ENCODE results near the gene RPRD1B.

DNA sequence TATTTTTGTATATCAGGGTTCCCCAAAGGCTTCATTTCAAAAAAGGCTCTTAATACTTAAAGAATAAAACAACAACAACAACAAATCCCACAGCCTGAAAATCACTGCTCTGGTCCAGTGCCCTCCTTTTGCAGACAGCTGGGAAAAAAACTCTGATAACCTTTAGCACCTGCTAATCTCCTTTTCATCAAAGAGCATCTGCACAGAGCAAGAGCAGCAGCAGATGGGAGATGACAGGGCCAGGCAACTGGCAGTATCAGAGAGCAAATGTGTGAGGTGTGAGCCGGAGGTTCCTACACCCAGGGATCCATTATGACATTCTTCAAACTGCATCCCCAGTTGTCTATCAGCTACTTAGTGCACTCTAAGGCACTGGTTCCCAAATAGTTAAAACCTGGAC, 26.0 kb upstream of the RPRD1B start:
- TF ChIP-seq, protein P1, sequence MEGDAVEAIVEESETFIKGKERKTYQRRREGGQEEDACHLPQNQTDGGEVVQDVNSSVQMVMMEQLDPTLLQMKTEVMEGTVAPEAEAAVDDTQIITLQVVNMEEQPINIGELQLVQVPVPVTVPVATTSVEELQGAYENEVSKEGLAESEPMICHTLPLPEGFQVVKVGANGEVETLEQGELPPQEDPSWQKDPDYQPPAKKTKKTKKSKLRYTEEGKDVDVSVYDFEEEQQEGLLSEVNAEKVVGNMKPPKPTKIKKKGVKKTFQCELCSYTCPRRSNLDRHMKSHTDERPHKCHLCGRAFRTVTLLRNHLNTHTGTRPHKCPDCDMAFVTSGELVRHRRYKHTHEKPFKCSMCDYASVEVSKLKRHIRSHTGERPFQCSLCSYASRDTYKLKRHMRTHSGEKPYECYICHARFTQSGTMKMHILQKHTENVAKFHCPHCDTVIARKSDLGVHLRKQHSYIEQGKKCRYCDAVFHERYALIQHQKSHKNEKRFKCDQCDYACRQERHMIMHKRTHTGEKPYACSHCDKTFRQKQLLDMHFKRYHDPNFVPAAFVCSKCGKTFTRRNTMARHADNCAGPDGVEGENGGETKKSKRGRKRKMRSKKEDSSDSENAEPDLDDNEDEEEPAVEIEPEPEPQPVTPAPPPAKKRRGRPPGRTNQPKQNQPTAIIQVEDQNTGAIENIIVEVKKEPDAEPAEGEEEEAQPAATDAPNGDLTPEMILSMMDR (IDR thresholded peaks at IDR 0.05; ENCODE audit: low read depth, low read length): no peak
- TF ChIP-seq POLR2A (IDR thresholded peaks at IDR 0.05; ENCODE audit: extremely low read depth, insufficient read length) (no peak), MYC (IDR thresholded peaks at IDR 0.05; ENCODE audit: low read depth, low read length) (no peak)
- TF ChIP-seq, protein P2, sequence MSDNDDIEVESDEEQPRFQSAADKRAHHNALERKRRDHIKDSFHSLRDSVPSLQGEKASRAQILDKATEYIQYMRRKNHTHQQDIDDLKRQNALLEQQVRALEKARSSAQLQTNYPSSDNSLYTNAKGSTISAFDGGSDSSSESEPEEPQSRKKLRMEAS (IDR thresholded peaks at IDR 0.05; ENCODE audit: low read depth, low read length): no peak
